GDM1 (cell line): ENCODE measurements around the gene F5.
"Not testable (repeated sequence)": the region's sequence is repeated elsewhere in the genome, so short reads cannot be mapped to it uniquely, and the experiment has no call there.

Experiments
- DNase-seq: peaks from one replicate; lab custom pipeline; 2025; lab: John Stamatoyannopoulos, UW

The F5 gene

DNA sequence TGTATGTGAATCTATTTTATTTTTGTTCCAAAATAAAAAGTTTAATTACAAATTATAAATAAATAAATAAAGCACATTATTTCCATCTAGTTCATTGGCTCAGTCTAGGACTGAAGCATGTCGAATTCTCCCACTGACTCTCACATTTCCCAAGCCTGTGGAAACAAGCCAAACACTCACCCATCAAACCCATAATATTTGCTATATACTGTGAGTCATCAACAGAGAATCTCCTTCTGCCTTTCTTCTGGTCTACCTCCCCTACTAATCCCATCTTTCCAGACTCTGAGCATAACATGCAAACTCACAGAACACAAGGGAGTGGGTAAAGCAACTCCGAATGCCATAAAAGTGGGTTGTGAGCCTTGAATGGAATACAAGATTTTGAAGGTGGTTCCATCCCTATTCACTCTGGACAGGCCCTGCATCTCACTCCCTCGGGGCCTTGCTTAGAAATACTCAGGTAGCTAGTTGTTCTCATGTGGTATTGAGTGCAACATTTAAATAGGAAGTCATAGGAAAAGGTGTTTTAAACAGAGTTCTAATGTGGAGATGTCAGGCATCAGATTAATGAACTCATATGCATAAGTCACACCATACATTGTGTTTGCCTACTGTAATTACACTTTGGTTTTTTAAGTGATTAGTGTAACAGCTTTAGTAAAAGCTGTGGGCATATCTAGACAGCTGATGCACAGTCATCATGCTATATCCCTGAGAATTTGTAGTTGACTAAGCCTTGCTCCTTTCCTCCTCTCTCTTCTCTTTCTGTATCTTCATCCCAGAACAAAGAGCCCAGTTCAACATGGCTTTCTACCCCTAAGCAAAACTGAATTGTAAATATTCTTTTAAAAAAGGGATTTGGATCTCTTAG is 47.0 kb downstream of the F5 start:
- DNase-seq = no peak

DNA sequence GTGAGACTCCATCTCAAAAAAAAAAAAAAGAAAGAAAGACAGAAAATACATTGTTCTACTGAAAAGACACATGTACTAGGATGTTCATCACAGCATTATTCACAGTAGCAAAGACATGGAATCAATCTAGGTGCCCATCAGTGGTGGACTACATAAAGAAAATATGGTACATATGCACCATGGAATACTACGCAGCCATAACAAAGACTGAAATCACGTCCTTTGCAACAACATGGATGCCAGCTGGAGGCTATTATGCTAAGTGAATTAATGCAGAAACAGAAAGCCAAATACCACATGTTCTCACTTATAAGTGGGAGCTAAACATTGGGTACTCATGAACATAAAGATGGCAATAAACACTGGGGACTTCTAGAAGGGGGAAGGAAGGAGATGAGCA is 51.6 kb downstream of the F5 start:
- DNase-seq = no peak

DNA sequence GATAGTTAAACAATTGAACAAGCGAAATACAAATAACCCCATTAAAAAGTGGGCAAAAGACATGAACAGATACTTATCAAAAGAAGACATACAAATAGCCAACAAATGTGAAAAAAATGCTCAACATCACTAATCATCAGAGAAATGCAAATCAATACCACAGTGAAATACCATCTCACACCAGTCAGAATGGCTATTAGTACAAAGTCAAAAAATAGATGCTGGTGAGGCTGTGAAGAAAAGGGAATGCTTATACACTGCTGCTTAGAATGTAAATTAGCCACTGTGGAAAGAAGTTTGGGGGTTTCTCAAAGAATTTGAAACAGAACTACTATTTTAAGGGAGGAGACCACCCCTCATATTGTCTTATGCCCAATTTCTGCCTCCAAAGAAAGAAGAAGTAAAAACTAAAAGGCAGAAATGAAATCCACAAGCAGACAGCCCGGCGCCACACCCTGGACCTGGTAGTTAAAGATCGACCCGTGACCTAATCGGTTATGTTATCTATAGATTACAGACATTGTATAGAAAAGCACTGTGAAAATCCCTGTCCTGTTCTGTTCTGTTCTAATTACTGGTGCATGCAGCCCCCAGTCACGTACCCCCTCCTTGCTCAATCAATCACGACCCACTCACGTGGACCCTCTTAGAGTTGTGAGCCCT is 52.6 kb downstream of the F5 start:
- not testable (repeated sequence) for DNase-seq

DNA sequence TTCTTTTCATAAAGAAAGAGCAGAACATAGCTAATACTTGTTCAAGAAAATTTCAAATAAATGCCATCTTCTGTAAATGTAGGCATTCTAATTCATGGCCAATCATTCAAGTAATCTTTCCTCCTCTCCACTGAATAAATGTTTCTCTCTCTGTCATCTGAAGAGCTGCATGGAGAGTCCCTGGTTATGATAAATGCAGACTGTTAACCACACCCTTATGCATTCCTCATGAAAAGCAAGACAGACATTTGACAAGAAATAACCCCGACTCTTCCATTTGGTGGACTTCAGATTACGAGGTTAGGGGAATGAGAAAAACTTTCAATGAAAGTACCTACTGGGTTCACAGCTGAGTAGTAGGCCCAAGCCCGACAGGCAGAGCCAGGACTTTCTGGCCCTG is 55.8 kb downstream of the F5 start:
- no peak for DNase-seq

DNA sequence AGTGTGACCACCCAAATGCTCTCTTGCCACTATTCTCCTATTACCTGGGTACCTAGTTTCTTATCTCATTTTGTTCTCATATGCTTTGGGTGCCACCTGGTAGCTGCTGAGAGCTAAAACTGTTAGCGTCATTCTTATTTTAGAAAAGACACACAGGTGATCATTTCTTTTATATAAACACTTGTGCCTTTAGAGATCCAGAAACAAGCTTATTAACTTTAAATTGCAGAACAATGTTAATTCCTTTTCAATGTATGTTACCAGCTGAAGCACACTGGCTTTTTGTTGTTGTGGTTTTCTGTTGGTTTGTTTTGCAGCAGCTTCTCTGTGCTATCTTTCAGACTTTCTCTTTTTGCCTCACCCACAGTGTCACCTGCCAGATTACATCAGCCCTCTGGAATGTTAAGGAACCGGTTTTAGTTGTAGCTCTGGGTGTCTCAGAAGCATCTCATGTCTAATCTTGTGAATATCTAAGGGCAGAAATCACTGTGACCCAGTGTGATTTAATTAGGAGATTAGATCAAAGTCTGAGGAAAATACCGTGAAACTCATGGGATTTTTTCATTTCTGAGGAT is 57.1 kb downstream of the F5 start:
- DNase-seq = no peak

DNA sequence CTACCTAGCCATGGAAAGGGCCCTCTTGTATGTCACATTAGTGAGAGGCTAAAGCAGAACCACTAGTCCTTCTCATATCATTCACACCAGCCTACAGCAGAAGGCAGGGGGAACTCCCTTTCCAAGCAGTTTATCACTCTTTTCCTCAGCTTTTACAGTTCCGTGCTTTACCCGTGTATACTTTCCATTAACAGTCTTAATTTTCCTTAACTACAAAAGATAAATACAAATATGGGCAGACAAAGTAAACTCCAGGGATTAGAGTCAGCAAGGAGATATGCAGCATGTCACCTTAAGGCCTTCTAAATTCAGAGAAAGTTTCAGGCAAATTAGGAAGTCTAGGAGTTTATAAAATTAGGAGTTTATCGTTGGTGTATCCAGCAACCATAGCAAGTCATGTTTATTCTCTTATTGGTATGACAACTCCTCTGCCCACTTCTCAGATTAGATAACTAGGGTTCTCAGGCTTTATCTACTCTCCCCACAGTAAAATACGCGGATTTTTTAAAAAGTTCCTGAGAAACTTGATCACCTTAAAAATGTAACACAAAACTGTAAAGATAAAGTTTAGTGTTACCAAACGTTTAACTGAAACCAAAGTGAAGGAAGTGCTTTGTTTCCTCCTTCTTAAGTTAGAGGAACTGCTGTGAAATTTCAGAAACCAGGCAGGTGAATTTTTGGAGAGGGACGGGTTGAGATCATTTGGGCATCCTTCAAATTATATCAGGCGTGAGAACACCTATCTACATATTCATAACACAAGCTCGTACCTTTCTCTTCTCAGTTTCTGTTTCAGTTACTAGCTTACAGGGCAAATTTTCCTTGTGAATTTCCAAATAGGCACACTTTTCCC is 57.8 kb downstream of the F5 start:
- DNase-seq = no peak

DNA sequence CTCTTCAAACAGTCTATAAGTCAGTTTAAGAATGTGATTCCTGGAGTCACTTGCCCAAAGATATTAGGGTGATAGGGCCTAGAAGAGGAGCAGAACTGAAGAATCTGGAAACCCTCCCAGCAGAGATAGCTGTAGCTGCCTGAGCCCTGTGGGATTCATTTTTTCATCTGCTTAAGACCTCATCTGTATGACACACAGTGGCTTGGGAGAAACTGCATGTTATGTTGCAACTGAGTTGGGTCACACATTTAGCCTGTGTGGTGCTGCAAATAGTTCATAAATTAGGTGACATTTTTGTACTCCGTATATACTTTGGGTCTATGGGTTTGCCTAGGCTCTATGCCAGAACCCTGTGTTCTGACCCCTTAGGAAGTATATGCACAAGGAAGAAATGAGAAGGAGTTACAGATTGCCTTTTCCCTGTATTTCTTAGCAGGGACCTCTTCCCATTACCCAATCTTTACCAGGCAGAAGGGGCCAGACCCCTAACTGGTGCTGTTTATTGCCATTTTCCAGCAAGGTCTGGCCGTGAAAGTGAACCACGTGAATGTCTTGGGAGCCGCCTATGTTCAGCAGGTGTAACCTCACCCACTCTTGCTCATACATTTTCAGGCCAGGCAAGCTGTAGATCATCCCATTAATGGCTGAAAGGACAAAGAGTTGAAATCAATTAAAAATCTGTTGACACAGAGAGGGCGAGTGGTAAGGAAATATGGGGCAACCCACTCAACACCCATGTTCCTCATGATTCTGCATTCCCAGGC is 58.6 kb downstream of the F5 start:
- DNase-seq = no peak

DNA sequence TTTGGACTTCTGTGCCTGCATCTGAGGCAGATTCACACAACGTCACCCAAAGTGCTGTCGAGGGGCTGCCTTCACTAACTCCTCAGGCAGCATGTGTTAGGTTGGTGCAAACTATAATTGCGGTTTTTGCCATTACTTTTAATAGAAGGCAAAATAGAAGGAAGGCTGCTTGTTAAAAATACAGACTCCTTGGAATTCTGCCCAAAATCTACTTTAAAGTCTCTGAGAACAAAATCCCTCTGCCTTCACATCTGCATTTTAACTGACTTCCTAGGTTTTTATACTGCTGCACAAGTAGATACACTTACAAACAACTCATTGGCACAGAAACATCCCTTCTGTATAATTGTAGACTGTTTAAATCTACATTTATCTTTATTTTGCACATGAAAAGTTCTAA is 59.3 kb downstream of the F5 start:
- no peak for DNase-seq

DNA sequence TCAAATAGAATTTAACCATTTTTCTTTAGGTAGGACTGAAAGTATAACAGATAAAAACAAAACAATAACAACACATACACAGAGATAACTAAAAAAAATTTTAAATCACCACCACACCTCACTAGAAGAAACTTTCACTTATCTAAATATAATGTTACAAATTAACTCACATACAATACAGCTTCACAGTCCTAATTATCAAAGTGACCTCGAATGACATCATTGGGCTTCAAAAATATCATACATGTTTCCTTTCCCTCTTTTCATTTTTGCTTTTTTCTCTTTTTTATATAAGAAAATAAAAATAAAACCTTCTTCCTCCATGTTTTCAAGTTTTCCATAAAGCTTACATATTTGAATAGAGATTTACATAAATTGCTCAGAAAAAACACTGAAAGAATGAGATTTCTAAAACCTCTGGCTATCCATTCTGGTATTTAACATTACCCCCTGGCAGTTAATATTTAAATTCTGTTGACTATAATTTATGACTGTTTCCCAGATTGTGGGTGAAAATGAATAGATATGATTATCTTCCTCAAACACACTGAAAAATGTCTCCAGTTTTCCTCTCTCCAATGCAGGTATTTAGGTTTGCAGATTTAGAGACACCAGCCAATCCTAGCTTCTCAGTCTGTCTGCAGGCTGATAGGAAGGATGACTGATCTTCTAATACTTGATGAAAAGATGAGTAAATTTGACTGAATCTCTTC is 60.0 kb downstream of the F5 start:
- no peak for DNase-seq

DNA sequence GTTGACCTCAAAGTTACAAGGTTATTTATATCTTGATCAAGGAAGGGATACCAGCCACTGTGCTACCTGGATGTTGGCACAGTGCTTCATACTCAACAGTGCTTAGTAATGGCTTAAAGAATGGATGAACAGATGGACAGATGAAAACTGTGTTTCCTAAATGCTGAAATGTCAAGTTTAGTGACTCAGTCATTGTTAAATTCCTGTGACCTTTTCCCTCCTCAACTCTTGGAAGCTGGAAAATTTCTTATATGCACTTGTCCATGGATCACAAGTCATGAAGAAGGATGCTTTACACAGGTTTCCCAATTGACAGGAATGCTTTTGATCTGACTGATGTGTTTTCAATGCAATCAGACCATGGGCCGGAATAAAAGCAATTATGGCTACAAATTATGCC is 60.9 kb downstream of the F5 start:
- DNase-seq = no peak

DNA sequence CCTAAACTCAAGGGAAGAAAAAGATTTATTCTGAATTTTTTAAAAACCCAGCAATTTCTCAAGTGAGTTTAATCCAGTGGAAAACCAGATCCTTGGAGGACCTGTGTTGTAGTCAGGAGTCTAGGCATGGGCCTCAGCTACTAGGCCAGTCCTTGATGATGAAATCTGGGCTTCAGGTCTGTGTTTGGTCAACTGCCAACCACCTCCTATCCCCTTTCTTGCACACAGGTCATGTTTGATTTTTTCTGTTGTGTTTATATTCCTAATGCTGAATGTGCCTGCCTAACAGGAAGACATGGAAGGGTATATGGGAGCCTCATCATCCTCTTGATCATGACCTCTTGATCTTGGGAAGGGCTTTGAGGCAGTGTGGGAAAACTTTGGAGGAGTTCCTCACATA is 62.4 kb downstream of the F5 start:
- DNase-seq = no peak

DNA sequence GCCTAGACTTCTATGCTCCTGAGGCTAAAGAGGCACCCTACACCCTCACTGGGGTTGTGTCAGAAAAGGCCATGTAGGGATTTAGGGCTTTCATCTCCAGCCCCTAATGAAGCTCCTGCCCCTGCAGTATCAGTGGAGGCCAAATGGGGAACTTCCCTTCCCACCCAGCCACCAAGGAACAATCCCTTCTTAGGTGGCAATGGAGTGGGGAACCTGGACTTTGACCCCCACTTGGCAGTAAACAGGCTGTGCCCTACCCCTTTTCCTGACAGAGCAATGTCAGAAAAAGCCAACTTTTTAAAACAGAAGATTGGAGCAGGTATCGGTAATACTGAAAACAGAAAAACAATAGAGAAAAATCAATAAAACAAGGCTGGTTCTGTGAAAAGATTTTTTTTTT is 65.1 kb downstream of the F5 start:
- DNase-seq = no peak

DNA sequence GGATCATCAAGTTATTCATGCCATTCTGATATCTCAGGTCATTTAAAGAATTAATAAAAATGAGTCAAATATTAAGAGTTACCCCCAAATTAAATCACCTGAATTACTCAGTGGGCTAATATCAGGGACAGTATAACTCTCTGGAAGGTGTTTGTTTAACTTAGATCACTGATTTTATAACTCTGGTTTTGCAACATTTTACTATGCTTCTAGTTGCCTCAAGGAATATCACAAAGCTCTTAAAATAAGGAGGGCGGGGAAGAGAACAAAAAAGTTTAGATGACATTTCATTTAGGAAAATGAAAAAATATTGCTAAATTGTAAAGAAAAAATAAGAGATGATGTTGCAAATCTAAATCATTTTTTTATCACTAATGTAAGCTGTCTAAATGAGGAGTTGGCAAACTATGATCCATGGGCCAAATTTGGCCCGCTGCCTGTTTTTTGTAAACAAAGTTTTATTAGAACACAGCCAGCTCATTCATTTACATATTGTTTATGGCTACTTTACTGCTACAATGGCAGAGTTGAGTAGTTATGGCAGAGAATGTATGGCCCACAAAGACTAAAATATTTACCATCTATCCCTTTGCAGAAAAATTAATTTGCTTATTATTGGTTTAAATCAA is 68.6 kb downstream of the F5 start:
- DNase-seq = no peak

DNA sequence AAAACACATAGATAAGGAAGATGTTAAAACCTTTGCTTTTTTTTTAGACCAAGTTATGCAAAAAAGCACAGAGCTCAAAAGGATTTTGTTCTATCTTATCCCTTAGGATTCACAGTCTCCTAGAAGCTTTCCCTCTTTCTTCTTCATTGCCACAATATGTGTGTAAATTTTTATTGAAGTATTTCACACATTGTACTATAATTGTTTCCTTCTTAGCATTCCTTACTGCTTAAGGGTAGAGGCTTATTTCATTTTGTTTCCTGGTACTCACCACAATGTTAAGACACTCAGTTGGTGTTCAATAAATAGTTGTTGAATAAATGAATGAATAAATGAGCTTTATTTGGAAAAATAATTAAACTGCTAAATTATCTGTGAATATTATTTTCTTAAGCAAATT is 70.6 kb downstream of the F5 start:
- no peak for DNase-seq

DNA sequence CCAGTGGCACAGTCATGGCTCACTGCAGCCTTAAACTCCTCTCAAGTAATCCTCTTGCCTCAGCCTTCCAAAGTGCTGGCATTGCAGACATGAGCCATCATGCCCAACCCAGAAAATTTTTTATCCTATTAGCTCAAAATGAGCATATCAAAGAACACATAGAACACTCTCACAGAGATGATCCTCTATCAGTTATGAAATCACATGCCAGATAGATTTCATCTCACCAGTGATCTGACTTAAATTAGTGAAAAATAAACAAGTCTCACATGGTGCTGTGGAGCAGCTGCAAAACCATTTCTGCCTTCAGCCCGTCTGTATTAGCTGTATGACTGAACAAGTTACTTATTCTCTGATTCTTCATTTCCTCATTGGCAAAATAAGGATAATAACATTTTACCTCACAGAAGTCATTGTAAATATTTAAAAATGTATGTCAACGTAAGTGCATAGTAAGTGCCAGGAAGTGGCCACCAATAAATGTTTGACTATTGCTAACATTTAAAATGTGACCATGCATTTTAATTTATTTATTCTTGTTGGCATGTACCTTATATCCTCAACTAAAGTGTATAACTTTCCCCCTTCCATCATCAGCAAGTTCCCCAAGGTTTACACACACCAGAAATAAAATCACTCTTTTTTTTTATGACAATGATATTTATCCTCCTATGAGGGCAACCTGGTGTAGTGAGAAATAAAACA is 71.6 kb downstream of the F5 start:
- DNase-seq = no peak

DNA sequence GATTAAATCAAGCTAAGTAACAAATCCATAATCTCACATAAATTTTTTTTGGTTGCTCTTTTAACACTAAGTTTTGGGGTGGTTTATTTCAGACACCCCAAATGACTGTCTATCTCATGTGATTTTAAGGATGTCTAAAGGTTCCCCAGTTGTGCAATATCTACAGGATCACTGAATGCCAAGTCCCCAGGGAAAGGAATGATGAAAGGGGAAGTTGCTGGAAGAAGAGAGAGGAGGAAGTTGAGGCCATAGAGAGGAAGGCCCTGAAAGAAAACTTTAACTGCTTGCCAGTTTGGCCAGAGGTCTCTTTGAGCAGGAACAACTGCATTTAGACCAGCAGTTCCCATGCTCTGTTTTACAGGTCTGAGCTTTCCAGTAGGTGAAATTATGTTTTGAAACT is 73.1 kb downstream of the F5 start:
- DNase-seq = peak; percentile 28

DNA sequence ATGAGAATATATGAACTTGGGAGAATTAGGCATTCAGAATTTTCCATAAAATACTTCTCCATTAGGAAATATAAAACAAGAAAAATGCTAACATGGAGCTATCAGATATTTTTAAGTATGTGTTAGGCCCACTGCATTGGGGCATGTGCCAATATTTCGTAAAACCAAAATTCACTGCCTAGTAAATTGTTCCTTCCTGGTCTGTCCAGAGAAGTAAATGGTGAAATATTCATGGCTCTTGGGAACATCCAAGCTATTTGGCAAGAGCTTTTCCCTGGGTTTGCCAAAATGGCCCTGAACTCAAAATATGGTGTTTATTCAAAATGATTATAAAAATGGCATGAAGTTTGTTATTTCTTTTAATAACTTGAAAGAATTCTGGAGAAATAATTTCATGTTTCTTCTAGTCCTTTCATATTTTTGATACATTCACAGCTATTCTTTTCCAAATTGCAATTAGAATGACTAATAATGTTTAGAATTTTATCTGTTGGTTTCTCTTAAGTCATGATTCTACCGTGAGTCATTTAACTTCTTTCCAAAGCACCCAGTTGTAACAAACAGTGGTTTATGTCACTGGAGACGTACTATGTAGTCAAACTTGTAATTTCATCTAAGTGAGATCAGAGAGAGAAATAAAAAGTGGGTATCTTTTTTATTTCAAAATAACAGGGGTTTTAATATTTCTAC is 74.8 kb downstream of the F5 start:
- no peak for DNase-seq

DNA sequence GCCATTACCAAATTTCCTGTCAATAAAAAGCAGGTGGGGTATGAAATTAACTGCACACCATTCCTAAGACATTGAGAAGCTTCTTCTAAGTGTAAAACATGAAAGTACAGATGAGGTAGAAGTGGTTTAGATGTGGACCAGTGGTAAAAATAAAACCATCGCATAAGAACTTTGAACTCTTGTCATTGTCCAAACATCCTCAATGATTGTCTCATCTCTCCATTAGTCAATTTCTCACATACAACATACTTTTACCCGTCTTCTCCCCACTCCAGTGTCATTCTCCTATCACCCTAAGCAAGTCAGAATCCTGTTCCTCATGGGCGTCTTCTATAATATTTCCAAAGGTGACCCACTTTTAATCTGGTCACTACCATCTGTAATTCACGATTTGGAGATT is 76.2 kb downstream of the F5 start:
- no peak for DNase-seq

DNA sequence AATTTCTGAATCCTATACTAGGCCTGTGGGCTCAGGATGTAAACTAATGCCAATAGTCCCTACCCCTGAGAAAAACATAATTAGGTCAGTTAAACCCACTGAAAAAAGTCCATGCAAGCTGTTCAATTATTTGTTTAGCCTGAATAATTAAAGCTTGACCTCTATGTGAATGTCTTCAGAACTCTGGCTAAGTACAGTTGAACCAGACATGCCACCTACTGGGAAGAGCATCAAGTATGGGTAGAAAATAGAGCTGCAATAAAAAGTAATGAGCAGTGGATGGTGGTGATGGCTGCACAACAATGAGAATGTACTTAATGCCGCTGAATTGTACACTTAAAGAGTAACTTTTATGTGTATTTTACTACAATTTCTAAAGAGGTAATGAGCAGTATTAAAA is 76.9 kb downstream of the F5 start:
- DNase-seq = no peak
